Esophagus squamous epithelium (tissue), 4 donors: Measurements from ENCODE around the gene CMTR1.

Experiments used
- POLR2A ChIP-seq, 4 donors: fragments of 450-650 bp; IDR thresholded peaks; one replicate each; pipeline ENCODE4 v1.6.1; 2017; ENCODE audit warnings: antibody characterized with exemption in 4 of 4, mild to moderate bottlenecking in 4 of 4, moderate library complexity in 3 of 4
- TF ChIP-seq, protein P1 (sequence below), 6 experiments: fragments of 450-650 bp in 4 of 6; fragments of 200-600 bp in 2 of 6; sonication (generic) in 2 of 6; IDR thresholded peaks; one replicate each; pipeline ENCODE4 v1.5.1; 2016 to 2019; ENCODE audit warnings: antibody characterized with exemption in 6 of 6, mild to moderate bottlenecking in 4 of 6, moderate library complexity in 4 of 6

DNA sequence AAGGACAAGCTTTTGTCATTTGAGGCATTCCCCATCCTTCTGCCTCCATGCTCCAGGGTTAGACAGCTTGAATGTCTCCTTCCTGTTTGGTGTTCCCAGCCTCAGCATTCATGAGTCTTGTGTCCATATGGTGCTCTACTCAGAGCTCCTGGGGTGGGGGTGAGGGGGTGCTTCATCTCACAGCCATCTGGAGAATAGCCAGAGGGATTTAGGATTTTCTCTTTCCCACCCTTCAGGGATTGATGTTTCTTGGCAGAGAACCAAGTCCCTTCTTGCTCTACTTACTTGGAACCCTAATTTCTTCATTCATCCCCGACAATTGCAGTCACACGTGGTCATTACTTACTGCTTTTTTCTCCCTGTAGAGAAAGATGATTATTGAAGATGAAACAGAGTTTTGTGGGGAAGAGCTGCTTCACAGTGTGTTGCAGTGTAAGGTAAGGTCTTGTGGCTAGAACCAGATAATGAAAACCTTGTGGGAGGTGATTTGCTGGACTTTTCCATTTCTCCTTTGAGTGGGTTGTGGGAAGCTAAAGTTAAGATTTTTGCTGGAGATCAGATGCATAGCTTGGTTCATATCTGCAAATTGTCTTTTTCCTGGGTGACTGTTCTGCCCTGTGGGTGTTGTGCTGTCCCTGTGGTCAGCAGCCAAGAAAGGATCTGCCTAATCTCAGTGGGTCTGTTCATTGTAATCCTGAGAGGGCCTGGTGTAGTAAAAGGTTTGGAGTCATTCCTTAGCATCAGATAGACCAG lies 18.6 kb downstream of the CMTR1 start:
- TF ChIP-seq POLR2A (IDR thresholded peaks at IDR 0.05), result no peak
- TF ChIP-seq, protein P1, sequence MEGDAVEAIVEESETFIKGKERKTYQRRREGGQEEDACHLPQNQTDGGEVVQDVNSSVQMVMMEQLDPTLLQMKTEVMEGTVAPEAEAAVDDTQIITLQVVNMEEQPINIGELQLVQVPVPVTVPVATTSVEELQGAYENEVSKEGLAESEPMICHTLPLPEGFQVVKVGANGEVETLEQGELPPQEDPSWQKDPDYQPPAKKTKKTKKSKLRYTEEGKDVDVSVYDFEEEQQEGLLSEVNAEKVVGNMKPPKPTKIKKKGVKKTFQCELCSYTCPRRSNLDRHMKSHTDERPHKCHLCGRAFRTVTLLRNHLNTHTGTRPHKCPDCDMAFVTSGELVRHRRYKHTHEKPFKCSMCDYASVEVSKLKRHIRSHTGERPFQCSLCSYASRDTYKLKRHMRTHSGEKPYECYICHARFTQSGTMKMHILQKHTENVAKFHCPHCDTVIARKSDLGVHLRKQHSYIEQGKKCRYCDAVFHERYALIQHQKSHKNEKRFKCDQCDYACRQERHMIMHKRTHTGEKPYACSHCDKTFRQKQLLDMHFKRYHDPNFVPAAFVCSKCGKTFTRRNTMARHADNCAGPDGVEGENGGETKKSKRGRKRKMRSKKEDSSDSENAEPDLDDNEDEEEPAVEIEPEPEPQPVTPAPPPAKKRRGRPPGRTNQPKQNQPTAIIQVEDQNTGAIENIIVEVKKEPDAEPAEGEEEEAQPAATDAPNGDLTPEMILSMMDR (IDR thresholded peaks at IDR 0.05), result no peak
